Muscle of leg (tissue), 11 donors: Measurements from ENCODE around the gene PKD1L1. TPM values are rescaled to one million over a fixed set of nuclear protein-coding genes. Genes with fewer than 3 reads are reported as not detected.
"Not testable (repeated sequence)": the region's sequence is repeated elsewhere in the genome, so short reads cannot be mapped to it uniquely, and the experiment has no call there.

Source experiments
- DNase-seq: peaks from one replicate; pipeline ENCODE4 v3.0.0; 2013
- H3K27ac ChIP-seq: one replicate; pipeline ENCODE4 v1.5.1; 2013; ENCODE audit warnings: mild to moderate bottlenecking, low read length, control low read depth
- H3K27me3 ChIP-seq: one replicate; pipeline ENCODE4 v1.6.1; 2013; ENCODE audit warnings: low read length; ENCODE audit not compliant: control insufficient read depth, insufficient read depth
- H3K36me3 ChIP-seq: one replicate; pipeline ENCODE4 v1.6.1; 2013; ENCODE audit warnings: low read length; ENCODE audit not compliant: control insufficient read depth, insufficient read depth
- H3K4me1 ChIP-seq: one replicate; pipeline ENCODE4 v1.6.1; 2013; ENCODE audit warnings: low read length; ENCODE audit not compliant: control insufficient read depth, insufficient read depth
- H3K4me3 ChIP-seq: one replicate; pipeline ENCODE4 v1.5.1; 2013; ENCODE audit warnings: low read length, control low read depth
- H3K9me3 ChIP-seq: replicated peaks from 2 replicates; pipeline ENCODE4 v1.6.1; 2013; ENCODE audit warnings: low read depth, low read length; ENCODE audit not compliant: control insufficient read depth
- WGBS: methylation state at CpG from one replicate; pipeline ENCODE4 v1.1.5; 2013; ENCODE audit warnings: missing lambda C conversion rate; ENCODE audit not compliant: insufficient coverage; 5-methylcytosine and 5-hydroxymethylcytosine counted together
- polyA plus RNA-seq, 8 donors: library from polyadenylated mRNA; unstranded; fragments of 120-200 nt; gene quantifications; one replicate each; pipeline versions ENCODE4 v1.2.1 to v1.2.3, GENCODE V29; 2013; ENCODE audit warnings: inconsistent platforms in 1 of 8, low replicate concordance in 1 of 8; ENCODE audit not compliant: insufficient read length in 8 of 8, insufficient read depth in 1 of 8
- total RNA-seq: library from RNA; stranded (reverse); fragments of 120-200 nt; gene quantifications from one replicate; pipeline ENCODE4 v1.2.4, GENCODE V29; 2013

Gene PKD1L1
- total and polyA plus RNA-seq, 9 donors = 0.27 to 1.9 (median 0.59) TPM

DNA sequence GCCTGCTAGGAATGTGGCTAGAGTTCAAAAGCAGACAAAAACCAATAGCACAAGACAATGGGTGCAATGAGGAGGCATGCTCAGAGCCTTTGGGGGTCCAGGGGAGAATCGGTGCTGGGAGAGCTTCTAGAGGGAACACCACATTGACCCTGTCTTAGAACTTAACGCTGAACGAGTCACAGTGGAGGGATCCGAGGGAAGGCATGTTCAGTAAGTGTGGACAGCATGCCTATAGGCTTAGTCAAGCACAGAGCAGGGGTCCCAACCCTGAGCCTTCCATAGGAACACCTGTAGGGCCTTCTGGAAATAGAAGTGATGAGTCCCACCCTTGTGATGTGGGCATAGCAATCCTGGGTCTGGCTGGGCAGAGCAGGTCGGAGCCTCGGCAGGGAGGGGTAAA, 148.7 kb downstream of the PKD1L1 start:
- no peaks in the 10 kb centered on the region for H3K9me3 ChIP-seq
- no peak for DNase-seq
- no peaks in the 10 kb centered on the region for H3K4me1 ChIP-seq
- H3K27ac ChIP-seq = no peak overlapping the region
- H3K27me3 ChIP-seq = no peaks in the 10 kb centered on the region
- WGBS = 92% methylated on average over 4 of the region's 6 CpGs
- no peaks in the 10 kb centered on the region for H3K36me3 ChIP-seq
- H3K4me3 ChIP-seq = no peak overlapping the region

DNA sequence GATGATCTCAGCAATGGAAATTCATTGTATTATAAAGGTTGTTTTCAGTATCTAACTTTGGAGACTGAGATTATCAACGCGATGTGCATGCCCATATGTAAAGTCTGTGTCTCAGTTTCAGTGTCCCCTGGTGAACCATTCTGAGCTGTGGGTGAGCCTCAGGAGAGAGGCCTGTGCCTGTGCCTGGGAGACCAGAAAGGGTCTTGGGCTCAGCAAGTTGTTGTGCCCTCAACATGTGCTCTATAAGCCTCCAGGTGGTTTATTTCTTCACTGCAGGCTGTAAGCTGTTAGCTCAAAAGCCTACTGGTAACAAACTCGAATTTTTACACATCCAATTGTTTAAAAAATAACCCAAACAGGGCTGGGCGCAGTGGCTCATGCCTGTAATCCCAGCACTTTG, 151.9 kb downstream of the PKD1L1 start:
- no peak for DNase-seq
- H3K4me3 ChIP-seq = no peak overlapping the region
- no peaks in the 10 kb centered on the region for H3K9me3 ChIP-seq
- no peaks in the 10 kb centered on the region for H3K4me1 ChIP-seq
- no peaks in the 10 kb centered on the region for H3K27me3 ChIP-seq
- H3K27ac ChIP-seq = no peak overlapping the region
- 80% methylated on average over 3 of the region's 4 CpGs for WGBS
- no peaks in the 10 kb centered on the region for H3K36me3 ChIP-seq

DNA sequence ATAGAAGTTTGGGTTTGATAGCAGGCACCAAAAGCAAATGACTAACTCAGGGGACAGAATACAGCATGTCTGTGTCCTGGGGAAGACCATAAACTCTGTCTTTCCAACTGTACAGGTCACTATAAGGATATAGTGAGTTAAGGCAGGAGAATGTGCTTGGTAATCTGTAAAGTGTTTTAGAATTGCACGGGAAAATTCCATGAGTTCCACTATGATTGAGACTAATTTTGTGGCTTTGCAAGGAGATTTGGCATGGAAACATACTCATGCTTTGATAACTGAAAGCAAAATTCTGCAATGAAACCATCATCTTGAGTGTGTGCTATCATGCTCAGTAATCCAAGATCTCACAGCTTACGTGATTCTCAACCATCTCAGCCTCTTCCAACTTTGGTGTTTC, 152.6 kb downstream of the PKD1L1 start:
- WGBS = 58% methylated on average over 2 of the region's 2 CpGs
- H3K9me3 ChIP-seq = no peaks in the 10 kb centered on the region
- no peak overlapping the region for H3K4me3 ChIP-seq
- no peaks in the 10 kb centered on the region for H3K36me3 ChIP-seq
- no peaks in the 10 kb centered on the region for H3K4me1 ChIP-seq
- no peaks in the 10 kb centered on the region for H3K27me3 ChIP-seq
- no peak overlapping the region for H3K27ac ChIP-seq
- no peak for DNase-seq

DNA sequence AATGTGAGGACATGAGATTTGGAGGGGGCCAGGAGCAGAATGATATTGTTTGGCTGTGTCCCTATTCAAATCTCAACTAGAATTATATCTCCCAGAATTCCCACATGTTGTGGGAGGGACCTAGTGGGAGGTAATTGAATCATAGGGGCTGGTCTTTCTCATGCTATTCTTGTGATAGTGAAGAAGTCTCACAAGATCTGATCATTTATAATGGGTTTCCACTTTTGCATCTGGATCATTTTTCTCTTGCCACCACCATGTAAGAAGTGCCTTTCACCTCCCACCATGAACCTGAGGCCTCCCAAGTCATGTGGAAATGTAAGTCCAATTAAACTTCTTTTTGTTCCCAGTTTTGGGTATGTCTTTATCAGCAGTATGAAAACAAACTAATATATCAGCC, 153.1 kb downstream of the PKD1L1 start:
- not testable (repeated sequence) for DNase-seq, H3K27me3 ChIP-seq, H3K4me3 ChIP-seq, H3K4me1 ChIP-seq, H3K36me3 ChIP-seq, H3K9me3 ChIP-seq, H3K27ac ChIP-seq

DNA sequence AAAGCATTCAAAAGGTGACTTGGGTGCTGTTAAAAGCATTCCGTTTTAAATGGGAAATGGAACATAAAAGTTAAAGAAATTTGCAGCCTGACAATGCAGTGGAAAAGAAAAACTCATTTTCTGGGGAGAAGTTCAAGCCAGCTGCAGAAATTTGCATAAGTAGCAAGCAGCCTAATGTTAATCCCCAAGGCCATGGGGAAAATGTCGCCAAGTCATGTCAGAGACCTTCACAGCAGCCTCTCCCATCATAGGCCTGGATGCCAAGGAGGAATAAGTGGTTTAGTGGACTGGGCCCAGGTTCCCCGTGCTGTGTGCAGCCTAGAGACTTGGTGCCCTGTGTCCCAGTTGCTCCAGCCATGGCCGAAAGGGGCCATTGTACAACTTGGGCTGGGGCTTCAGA, 154.2 kb downstream of the PKD1L1 start:
- H3K9me3 ChIP-seq = no peaks in the 10 kb centered on the region
- no peaks in the 10 kb centered on the region for H3K4me1 ChIP-seq
- DNase-seq = no peak
- no peaks in the 10 kb centered on the region for H3K36me3 ChIP-seq
- no peaks in the 10 kb centered on the region for H3K27me3 ChIP-seq
- no peak overlapping the region for H3K27ac ChIP-seq
- no peak overlapping the region for H3K4me3 ChIP-seq
- 50% methylated on average over 3 of the region's 4 CpGs for WGBS

DNA sequence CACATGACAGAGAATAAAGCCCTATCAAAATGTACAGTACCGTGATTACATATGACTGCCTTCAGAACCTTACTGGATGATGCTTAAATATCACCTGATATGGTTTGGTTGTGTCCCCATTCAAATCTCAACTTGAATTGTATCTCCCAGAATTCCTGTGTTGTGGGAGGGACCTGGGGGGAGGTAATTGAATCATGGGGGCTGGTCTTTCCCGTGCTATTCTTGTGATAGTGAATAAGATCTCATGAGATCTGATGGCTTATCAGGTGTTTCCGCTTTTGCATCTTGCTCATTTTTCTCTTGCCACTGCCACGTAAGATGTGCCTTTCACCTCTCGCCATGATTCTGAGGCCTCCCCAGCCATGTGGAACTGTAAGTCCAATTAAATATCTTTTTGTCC, 155.1 kb downstream of the PKD1L1 start:
- not testable (repeated sequence) for H3K4me3 ChIP-seq, H3K36me3 ChIP-seq, H3K27ac ChIP-seq, DNase-seq, H3K9me3 ChIP-seq, H3K4me1 ChIP-seq, H3K27me3 ChIP-seq
- 72% methylated on average over 3 of the region's 5 CpGs for WGBS

DNA sequence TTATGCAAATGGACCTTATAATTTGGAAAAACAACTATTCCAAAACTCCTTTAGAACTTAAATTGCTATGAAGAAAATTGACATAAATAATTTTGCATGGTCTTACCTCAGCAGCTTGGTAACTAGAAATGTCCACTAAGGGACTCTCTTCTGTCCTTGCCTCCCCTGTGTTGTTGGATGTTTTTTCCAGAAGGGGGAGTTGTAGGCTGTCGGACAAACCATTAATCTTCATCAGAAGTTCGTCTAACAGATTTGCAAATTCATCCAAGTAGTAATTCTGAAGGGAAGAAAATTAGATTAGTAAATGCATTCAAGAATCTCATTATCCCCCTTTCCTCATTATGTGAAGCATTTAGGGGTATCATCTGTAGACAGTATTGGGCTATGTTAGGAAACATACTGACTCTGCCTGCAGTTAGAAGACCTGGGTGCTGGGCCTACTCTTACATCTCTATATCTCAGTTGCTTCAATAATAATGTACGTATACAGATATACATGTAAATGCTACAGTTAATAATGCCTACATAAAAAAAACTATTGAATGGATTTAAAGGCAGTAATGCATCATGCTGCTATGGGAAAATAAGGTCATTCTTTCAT, 155.6 kb downstream of the PKD1L1 start:
- WGBS = no CpG with 5 or more reads among the region's 3 CpGs
- Histone ChIP-seq H3K4me1 (no peaks in the 10 kb centered on the region), H3K36me3 (no peaks in the 10 kb centered on the region), H3K27me3 (no peaks in the 10 kb centered on the region), H3K27ac (no peak overlapping the region), H3K4me3 (no peak overlapping the region), H3K9me3 (no peaks in the 10 kb centered on the region)
- DNase-seq = no peak

DNA sequence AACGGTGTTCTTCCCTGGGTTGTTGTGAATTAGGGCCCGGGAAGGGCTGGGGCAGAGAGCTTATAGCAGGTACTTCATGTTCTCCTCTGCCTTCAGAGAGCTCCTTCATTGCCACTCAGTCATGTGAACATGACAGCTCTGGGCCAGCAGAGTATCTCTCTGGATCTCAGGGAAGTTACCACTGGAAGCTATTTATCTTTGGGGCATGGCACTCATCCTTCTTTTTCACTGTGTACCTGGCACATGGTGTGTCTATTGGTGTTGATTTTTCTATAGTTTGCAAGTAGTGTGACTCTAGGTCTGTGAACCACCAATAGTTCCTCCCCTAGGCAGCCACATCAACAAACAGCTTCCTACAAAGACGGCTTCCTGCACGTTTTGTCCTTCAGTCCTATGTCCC, 156.6 kb downstream of the PKD1L1 start:
- Histone ChIP-seq H3K36me3 (no peaks in the 10 kb centered on the region), H3K4me1 (peaks cover under 1% of the 10 kb centered on the region), H3K9me3 (no peaks in the 10 kb centered on the region), H3K27me3 (no peaks in the 10 kb centered on the region), H3K4me3 (no peak overlapping the region), H3K27ac (no peak overlapping the region)
- no CpG with 5 or more reads among the region's 4 CpGs for WGBS
- no peak for DNase-seq

DNA sequence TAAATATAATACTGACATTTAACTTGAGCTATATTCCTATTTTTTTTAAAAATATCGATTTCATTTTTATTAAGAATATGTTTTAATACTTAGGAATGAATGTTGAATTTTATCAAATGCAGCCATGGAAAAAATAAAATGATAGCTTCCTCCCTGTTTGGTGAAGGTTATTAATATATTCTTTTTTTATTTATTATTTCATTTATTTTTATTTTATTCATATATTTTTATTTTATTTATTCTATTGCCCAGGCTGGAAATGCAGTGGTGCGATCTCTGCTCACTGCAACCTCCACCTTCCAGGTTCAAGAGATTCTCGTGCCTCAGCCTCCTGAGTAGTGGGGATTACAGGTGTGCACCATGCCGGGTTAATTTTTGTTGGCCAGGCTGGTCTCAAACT, 160.2 kb downstream of the PKD1L1 start:
- DNase-seq = no peak
- H3K36me3 ChIP-seq = no peaks in the 10 kb centered on the region
- no peaks in the 10 kb centered on the region for H3K27me3 ChIP-seq
- peaks cover 12% of the 10 kb centered on the region for H3K4me1 ChIP-seq
- no peaks in the 10 kb centered on the region for H3K9me3 ChIP-seq
- no peak overlapping the region for H3K4me3 ChIP-seq
- no CpG with 5 or more reads among the region's 4 CpGs for WGBS
- no peak overlapping the region for H3K27ac ChIP-seq

DNA sequence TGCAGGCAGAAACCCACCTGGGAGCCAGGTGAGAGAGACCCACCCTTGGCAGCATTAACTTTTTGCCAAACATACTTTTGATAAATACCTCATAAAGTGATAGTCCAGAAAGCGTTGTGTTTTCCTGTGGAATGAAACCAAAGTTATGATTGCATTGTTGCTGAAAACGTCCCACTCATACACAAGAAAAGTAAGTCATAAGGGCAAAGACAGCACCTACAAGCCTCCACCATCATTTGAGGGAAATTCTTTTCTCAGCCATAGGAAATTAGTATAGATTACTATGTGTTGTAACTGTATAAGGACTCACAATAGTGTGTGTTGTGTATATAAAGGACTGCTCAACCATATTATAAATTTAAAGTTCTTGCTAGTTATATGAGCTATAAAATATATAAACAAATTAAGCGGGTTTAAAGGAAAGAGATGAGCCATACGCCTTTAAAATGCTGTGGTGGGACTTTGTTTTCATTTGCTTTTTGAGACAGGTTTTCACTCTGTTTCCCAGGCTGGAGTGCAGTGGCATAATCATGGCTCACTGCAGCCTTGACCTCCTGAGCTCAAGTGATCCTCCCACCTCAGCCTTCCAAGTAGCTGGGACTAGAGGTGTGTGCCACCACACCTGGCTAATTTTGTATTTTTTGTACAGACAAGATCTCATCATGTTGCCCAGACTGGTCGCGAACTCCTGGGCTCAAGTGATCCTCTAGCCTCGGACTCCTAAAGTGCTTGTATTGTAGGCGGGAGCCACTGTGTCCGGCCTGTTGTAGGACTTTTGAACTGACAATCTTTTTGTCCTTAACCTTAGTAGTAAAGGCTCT, 160.8 kb downstream of the PKD1L1 start:
- Histone ChIP-seq H3K4me3 (no peak overlapping the region), H3K4me1 (peaks cover 12% of the 10 kb centered on the region), H3K27me3 (no peaks in the 10 kb centered on the region), H3K36me3 (no peaks in the 10 kb centered on the region), H3K27ac (peak overlapping the region; percentile 10), H3K9me3 (no peaks in the 10 kb centered on the region)
- no CpG with 5 or more reads among the region's 9 CpGs for WGBS
- DNase-seq = no peak
